HepG2 (cell line): ENCODE data around the gene HIC1. TPM values are rescaled to one million over a fixed set of nuclear protein-coding genes. Genes with fewer than 3 reads are reported as not detected.

ENCODE experiments used
- AHR ChIP-seq: IDR thresholded peaks from 2 replicates; pipeline ENCODE4 v1.6.1; 2018; ENCODE audit warnings: missing genetic modification reagents, missing compliant biosample characterization
- FUBP1 ChIP-seq: sonication (generic); formaldehyde crosslinking; IDR thresholded peaks from 2 replicates; pipeline ENCODE4 v1.5.1; 2020; ENCODE audit warnings: missing genetic modification reagents, mild to moderate bottlenecking, borderline replicate concordance
- HDAC2 ChIP-seq: sonication (generic); formaldehyde crosslinking; IDR thresholded peaks from 2 replicates; pipeline ENCODE4 v1.4.0; 2020; ENCODE audit warnings: missing genetic modification reagents
- HMGXB4 ChIP-seq, 2 experiments: sonication (generic) in 1 of 2; formaldehyde crosslinking in 1 of 2; IDR thresholded peaks; 2 replicates each; pipeline versions ENCODE4 v1.4.0 to v1.6.1; 2018 to 2020; ENCODE audit warnings: missing genetic modification reagents in 2 of 2, borderline replicate concordance in 1 of 2, low read depth in 1 of 2, mild to moderate bottlenecking in 1 of 2, missing biosample characterization in 1 of 2
- MTA1 ChIP-seq: sonication (generic); formaldehyde crosslinking; IDR thresholded peaks from 2 replicates; pipeline ENCODE4 v1.4.0; 2020; ENCODE audit warnings: missing genetic modification reagents, mild to moderate bottlenecking, borderline replicate concordance
- PHF20 ChIP-seq: sonication (generic); formaldehyde crosslinking; IDR thresholded peaks from 2 replicates; pipeline ENCODE4 v1.5.0; 2020; ENCODE audit warnings: mild to moderate bottlenecking, missing genetic modification reagents
- REPIN1 ChIP-seq: sonication (generic); formaldehyde crosslinking; IDR thresholded peaks from 2 replicates; pipeline ENCODE4 v1.8.0; 2022; ENCODE audit warnings: missing genetic modification reagents, low read depth, mild to moderate bottlenecking, borderline replicate concordance
- WIZ ChIP-seq: sonication (generic); formaldehyde crosslinking; IDR thresholded peaks from 2 replicates; pipeline ENCODE4 v1.5.1; 2020; ENCODE audit warnings: mild to moderate bottlenecking, missing genetic modification reagents
- ZGPAT ChIP-seq: IDR thresholded peaks from 2 replicates; pipeline ENCODE4 v1.6.1; 2016; ENCODE audit warnings: mild to moderate bottlenecking
- ZNF318 ChIP-seq: sonication (generic); formaldehyde crosslinking; IDR thresholded peaks from 2 replicates; pipeline ENCODE4 v1.4.0; 2020; ENCODE audit warnings: mild to moderate bottlenecking, missing genetic modification reagents
- ZNF510 ChIP-seq: sonication (generic); formaldehyde crosslinking; IDR thresholded peaks from 2 replicates; pipeline ENCODE4 v1.4.0; 2020; ENCODE audit warnings: low read depth, mild to moderate bottlenecking, missing genetic modification reagents
- polyA plus RNA-seq, 8 experiments: library from polyadenylated mRNA; depleted of rRNA in 3 of 8; stranded (reverse) in 7 of 8; unstranded in 1 of 8; fragments of >200 nt; fragmentation: Illumina TruSeq in 4 of 8; extraction: Trizol in 4 of 8; gene quantifications; 2 replicates each; pipeline versions ENCODE4 v1.2.1 to v1.2.3, GENCODE V29; 2011 to 2016; ENCODE audit warnings: low read depth in 4 of 8, missing spikeins in 1 of 8, mixed read lengths in 1 of 8; ENCODE audit not compliant: insufficient read depth in 1 of 8
- total RNA-seq, 5 experiments: library from RNA; depleted of rRNA; stranded (reverse); fragments of >200 nt; fragmentation: Illumina TruSeq; extraction: Trizol; gene quantifications; 2 replicates each; pipeline ENCODE4 v1.2.3, GENCODE V29; 2016; ENCODE audit warnings: low read depth in 1 of 5

HIC1 gene
- total and polyA plus RNA-seq, 2 of the 13 experiments (the other 11 are each of a cell fraction or from before 2014, with no cell fraction given) = 0.04 to 0.31 TPM

DNA sequence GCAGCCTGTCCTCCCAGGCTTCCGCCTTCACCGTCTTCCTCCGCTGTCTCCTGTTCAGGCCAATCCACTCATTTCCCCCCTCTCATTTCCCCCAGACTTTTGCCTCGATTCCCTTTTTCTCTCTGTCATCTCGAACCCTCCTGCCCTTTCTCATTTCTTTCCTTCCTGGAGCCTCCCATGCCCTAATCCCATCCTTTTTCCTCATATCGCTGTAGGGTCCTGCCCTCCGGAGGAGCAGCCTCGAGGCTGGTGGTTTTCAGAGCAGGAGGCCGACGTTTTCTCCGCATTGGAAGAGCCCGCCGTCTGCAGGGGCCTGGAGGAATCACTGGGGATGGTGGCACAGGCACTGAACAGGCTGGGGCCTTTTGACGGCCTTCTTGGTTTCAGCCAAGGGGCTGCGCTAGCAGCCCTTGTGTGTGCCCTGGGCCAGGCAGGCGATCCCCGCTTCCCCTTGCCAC, 12.5 kb upstream of the HIC1 start (continued):
- peak in 1 of 2 experiments; percentile 17; a peak in 2 of 4 replicates for TF ChIP-seq HMGXB4 (CRISPR knock-in tag; IDR thresholded peaks at IDR 0.05; ENCODE audit: borderline replicate concordance in 1 of 2, low read depth in 1 of 2)
- TF ChIP-seq HDAC2 (CRISPR knock-in tag) = no peak
- no peak for TF ChIP-seq REPIN1 (CRISPR knock-in tag)
- TF ChIP-seq FUBP1 = no peak
- TF ChIP-seq ZNF510 (CRISPR knock-in tag) = 0 out of 2 replicates have a peak, but pooled peaks have one; percentile 11
- TF ChIP-seq ZNF318 = no peak
- no peak for TF ChIP-seq PHF20 (CRISPR knock-in tag)
- TF ChIP-seq ZGPAT (CRISPR knock-in tag) = no peak
- TF ChIP-seq MTA1 = no peak
- no peak for TF ChIP-seq AHR
- no peak for TF ChIP-seq WIZ (CRISPR knock-in tag)
